A673 (cell line): Measurements from ENCODE around the gene ADAMTSL3. TPM values are rescaled to one million over a fixed set of nuclear protein-coding genes. Genes with fewer than 3 reads are reported as not detected.

Source experiments
- BruUV-seq: library from RNA; stranded (reverse); fragments of 400-500 nt; replicated peaks from 2 replicates; lab custom pipeline; 2021; lab: Mats Ljungman, UMichigan
- CTCF ChIA-PET: fragments of 300-600 bp; sonication (Branson Sonifier 250); formaldehyde crosslinking; loops from one replicate; lab custom pipeline; 2022; ENCODE audit warnings: antibody characterized with exemption; lab: Charles Lee
- POLR2A ChIA-PET: fragments of 300-600 bp; sonication (Branson Sonifier 250); formaldehyde crosslinking; loops from one replicate; lab custom pipeline; 2022; ENCODE audit warnings: antibody characterized with exemption; ENCODE audit not compliant: low non-redundant PET; lab: Charles Lee
- DNase-seq: peaks from one replicate; pipeline ENCODE4 v3.0.0-alpha.2; 2015; ENCODE audit warnings: low spot score
- H3K27ac ChIP-seq: fragments of 200-600 bp; sonication (generic); 2 replicates; pipeline ENCODE4 v1.5.1; 2016; ENCODE audit warnings: mixed run types, low read depth, mild to moderate bottlenecking, mixed read lengths, antibody characterized with exemption, low read length; ENCODE audit not compliant: poor library complexity, severe bottlenecking
- H3K27me3 ChIP-seq: fragments of 200-600 bp; sonication (generic); replicated peaks from 2 replicates; pipeline ENCODE4 v1.6.1; 2017; ENCODE audit warnings: mixed run types, low read depth, mild to moderate bottlenecking, mixed read lengths, antibody characterized with exemption, low read length; ENCODE audit not compliant: insufficient read depth, poor library complexity
- H3K36me3 ChIP-seq: fragments of 200-600 bp; sonication (generic); 2 replicates; pipeline ENCODE4 v1.6.1; 2016; ENCODE audit warnings: mixed run types, mild to moderate bottlenecking, mixed read lengths, antibody characterized with exemption, low read length; ENCODE audit not compliant: insufficient read depth, poor library complexity, severe bottlenecking
- H3K4me1 ChIP-seq: fragments of 200-600 bp; sonication (generic); 2 replicates; pipeline ENCODE4 v1.6.1; 2017; ENCODE audit warnings: mixed run types, mild to moderate bottlenecking, mixed read lengths, antibody characterized with exemption, low read length; ENCODE audit not compliant: insufficient read depth, poor library complexity, severe bottlenecking
- H3K4me3 ChIP-seq: fragments of 200-600 bp; sonication (generic); 2 replicates; pipeline ENCODE4 v1.5.1; 2016; ENCODE audit warnings: low read depth, mixed run types, mild to moderate bottlenecking, mixed read lengths, low read length; ENCODE audit not compliant: poor library complexity, severe bottlenecking
- H3K9me3 ChIP-seq: fragments of 200-600 bp; sonication (generic); 2 replicates; pipeline ENCODE4 v1.6.1; 2016; ENCODE audit warnings: mixed run types, low read depth, mild to moderate bottlenecking, mixed read lengths, antibody characterized with exemption, low read length; ENCODE audit not compliant: poor library complexity, severe bottlenecking
- CTCF ChIP-seq: fragments of 300-800, 200-600 bp; sonication (generic); conservative IDR thresholded peaks from 2 replicates; pipeline ENCODE4 v1.5.1; 2017; ENCODE audit warnings: low read depth, mild to moderate bottlenecking, antibody characterized with exemption, low read length, moderate library complexity, mixed read lengths
- EZH2 ChIP-seq: fragments of 200-600 bp; sonication (generic); IDR thresholded peaks from 2 replicates; pipeline ENCODE4 v1.6.1; 2017; ENCODE audit warnings: borderline replicate concordance, low read depth, mild to moderate bottlenecking, mixed read lengths, antibody characterized with exemption, low read length; ENCODE audit not compliant: poor library complexity, severe bottlenecking
- intact Hi-C: fragments of 100-400 bp; cut with micrococcal nuclease; formaldehyde crosslinking; loops from one replicate; pipeline ENCODE4 v1.10.0; 2022; ENCODE audit not compliant: unreplicated experiment
- total RNA-seq: library from RNA; stranded (reverse); gene quantifications from 2 replicates; pipeline ENCODE4 v1.2.3, GENCODE V29; 2021

ADAMTSL3 gene
- total RNA-seq, 1 experiment from 2014 or later = 0.95 TPM

- no peaks in the 10 kb centered on the region for H3K36me3 ChIP-seq
- H3K4me3 ChIP-seq = no peak overlapping the region
- CTCF ChIA-PET = no interaction called here
- no peaks in the 10 kb centered on the region for H3K4me1 ChIP-seq
- DNase-seq = no peak
- H3K27me3 ChIP-seq = no peaks in the 10 kb centered on the region
- BruUV-seq = no TSS peak
- no peaks in the 10 kb centered on the region for H3K9me3 ChIP-seq
- intact Hi-C loops = no loop called here
- POLR2A ChIA-PET = no interaction called here
- no peak overlapping the region for H3K27ac ChIP-seq
- TF ChIP-seq CTCF (no peak), EZH2 (no peak)
Observed at GRCh38 chr15:83713242-83713641, 59.3 kb downstream of the ADAMTSL3 start.

GRCh38 chr15:83714939-83715628, 61.2 kb downstream of the ADAMTSL3 start:
- CTCF ChIA-PET = no interaction called here
- no peak overlapping the region for H3K4me3 ChIP-seq
- intact Hi-C loops = no loop called here
- POLR2A ChIA-PET = no interaction called here
- DNase-seq = no peak
- H3K27me3 ChIP-seq = no peaks in the 10 kb centered on the region
- no peak overlapping the region for H3K27ac ChIP-seq
- H3K9me3 ChIP-seq = no peaks in the 10 kb centered on the region
- no TSS peak for BruUV-seq
- H3K4me1 ChIP-seq = no peaks in the 10 kb centered on the region
- no peak for TF ChIP-seq CTCF
- TF ChIP-seq EZH2 = no peak
- H3K36me3 ChIP-seq = no peaks in the 10 kb centered on the region

- ChIA-PET CTCF (no interaction called here), POLR2A (interaction anchor here (0.6 kb wide), 1 partner anchor 126 kb away, joined by 8 read pairs; no protein-coding TSS in a partner anchor)
- Histone ChIP-seq H3K27ac (no peak overlapping the region), H3K9me3 (no peaks in the 10 kb centered on the region), H3K4me1 (no peaks in the 10 kb centered on the region), H3K27me3 (no peaks in the 10 kb centered on the region), H3K36me3 (no peaks in the 10 kb centered on the region), H3K4me3 (no peak overlapping the region)
- TF ChIP-seq EZH2 = no peak
- TF ChIP-seq CTCF = no peak
- intact Hi-C loops = no loop called here
- DNase-seq = no peak
- no TSS peak for BruUV-seq
Observed at GRCh38 chr15:83716605-83717004, 62.7 kb downstream of the ADAMTSL3 start.
